WTC11 (cell line): ENCODE measurements around the gene ACR. TPM values are rescaled to one million over a fixed set of nuclear protein-coding genes. Genes with fewer than 3 reads are reported as not detected.

Source experiments
- ATAC-seq: fragments of 200-7000 bp; cut with Tn5 transposase; 2 replicates; pipeline ENCODE4 v1.10.0; 2021; ENCODE audit warnings: mild to moderate bottlenecking, moderate library complexity
- CTCF ChIA-PET: fragments of 300-600 bp; sonication (Branson Sonifier 250); formaldehyde crosslinking; loops from one replicate; lab custom pipeline; 2021; ENCODE audit warnings: antibody characterized with exemption; lab: Charles Lee
- POLR2A ChIA-PET: fragments of 350-600 bp; sonication (Branson Sonifier 250); formaldehyde crosslinking; loops from one replicate; lab custom pipeline; 2021; ENCODE audit warnings: antibody characterized with exemption; lab: Charles Lee
- DNase-seq: peaks from one replicate; pipeline ENCODE4 v3.0.0; 2021; ENCODE audit warnings: low spot score
- H3K27ac Mint-ChIP-seq: 2 replicates; pipeline ENCODE4 v1.8.0; 2021; ENCODE audit warnings: mixed read lengths
- H3K27me3 Mint-ChIP-seq: 2 replicates; pipeline ENCODE4 v1.8.0; 2021; ENCODE audit warnings: low read depth, mild to moderate bottlenecking, moderate library complexity, mixed read lengths
- H3K36me3 Mint-ChIP-seq: 2 replicates; pipeline ENCODE4 v1.8.0; 2021; ENCODE audit warnings: mixed read lengths
- H3K4me1 Mint-ChIP-seq: 2 replicates; pipeline ENCODE4 v1.8.0; 2022; ENCODE audit warnings: mixed read lengths
- H3K4me3 Mint-ChIP-seq: 2 replicates; pipeline ENCODE4 v1.8.0; 2021; ENCODE audit warnings: mild to moderate bottlenecking, moderate library complexity, mixed read lengths
- H3K9me3 Mint-ChIP-seq: 2 replicates; pipeline ENCODE4 v1.8.0; 2021; ENCODE audit warnings: mixed read lengths
- CBFB ChIP-seq: sonication (generic); formaldehyde crosslinking; IDR thresholded peaks from 2 replicates; pipeline ENCODE4 v1.8.1; 2022; ENCODE audit warnings: mild to moderate bottlenecking, low read depth, missing genetic modification reagents
- ZNF423 ChIP-seq: fragments of 250-450 bp; sonication (Bioruptor Pico); IDR thresholded peaks from 2 replicates; pipeline ENCODE4 v2.1.2; 2022; ENCODE audit warnings: mild to moderate bottlenecking, moderate library complexity
- total RNA-seq: library from RNA; stranded (reverse); gene quantifications from 3 replicates; pipeline ENCODE4 v1.2.3, GENCODE V29; 2021
- TF ChIP-seq, protein P1 (sequence below): sonication (generic); formaldehyde crosslinking; IDR thresholded peaks from 2 replicates; pipeline ENCODE4 v1.8.1; 2023; ENCODE audit warnings: mild to moderate bottlenecking, moderate library complexity, missing genetic modification reagents
- TF ChIP-seq, protein P2 (sequence below): fragments of 250-450 bp; sonication (Bioruptor Pico); IDR thresholded peaks from 2 replicates; pipeline ENCODE4 v1.8.0; 2021; ENCODE audit warnings: mild to moderate bottlenecking
- TF ChIP-seq, protein P3 (sequence below): fragments of 200-600 bp; IDR thresholded peaks from 2 replicates; pipeline ENCODE4 v1.8.0; 2022; ENCODE audit warnings: antibody characterized with exemption
- TF ChIP-seq, protein P4 (sequence below): sonication (generic); formaldehyde crosslinking; IDR thresholded peaks from 2 replicates; pipeline ENCODE4 v1.8.1; 2023; ENCODE audit warnings: mild to moderate bottlenecking, missing genetic modification reagents, moderate library complexity
- TF ChIP-seq, protein P5 (sequence below): sonication (generic); formaldehyde crosslinking; IDR thresholded peaks from 2 replicates; pipeline ENCODE4 v1.8.0; 2022; ENCODE audit warnings: mild to moderate bottlenecking, missing genetic modification reagents
- TF ChIP-seq, protein P6 (sequence below): fragments of 250-450 bp; sonication (Bioruptor Pico); IDR thresholded peaks from 2 replicates; pipeline ENCODE4 v1.9.0; 2021; ENCODE audit warnings: mild to moderate bottlenecking
- TF ChIP-seq, protein P7 (sequence below): fragments of 250-450 bp; sonication (Bioruptor Pico); IDR thresholded peaks from 2 replicates; pipeline ENCODE4 v1.9.0; 2021; ENCODE audit warnings: mild to moderate bottlenecking
- TF ChIP-seq, protein P8 (sequence below): sonication (generic); formaldehyde crosslinking; IDR thresholded peaks from 2 replicates; pipeline ENCODE4 v1.8.1; 2022; ENCODE audit warnings: mild to moderate bottlenecking, missing genetic modification reagents, moderate library complexity, borderline replicate concordance

Gene ACR
- total RNA-seq, 1 experiment from 2014 or later, result 0.46 TPM

DNA sequence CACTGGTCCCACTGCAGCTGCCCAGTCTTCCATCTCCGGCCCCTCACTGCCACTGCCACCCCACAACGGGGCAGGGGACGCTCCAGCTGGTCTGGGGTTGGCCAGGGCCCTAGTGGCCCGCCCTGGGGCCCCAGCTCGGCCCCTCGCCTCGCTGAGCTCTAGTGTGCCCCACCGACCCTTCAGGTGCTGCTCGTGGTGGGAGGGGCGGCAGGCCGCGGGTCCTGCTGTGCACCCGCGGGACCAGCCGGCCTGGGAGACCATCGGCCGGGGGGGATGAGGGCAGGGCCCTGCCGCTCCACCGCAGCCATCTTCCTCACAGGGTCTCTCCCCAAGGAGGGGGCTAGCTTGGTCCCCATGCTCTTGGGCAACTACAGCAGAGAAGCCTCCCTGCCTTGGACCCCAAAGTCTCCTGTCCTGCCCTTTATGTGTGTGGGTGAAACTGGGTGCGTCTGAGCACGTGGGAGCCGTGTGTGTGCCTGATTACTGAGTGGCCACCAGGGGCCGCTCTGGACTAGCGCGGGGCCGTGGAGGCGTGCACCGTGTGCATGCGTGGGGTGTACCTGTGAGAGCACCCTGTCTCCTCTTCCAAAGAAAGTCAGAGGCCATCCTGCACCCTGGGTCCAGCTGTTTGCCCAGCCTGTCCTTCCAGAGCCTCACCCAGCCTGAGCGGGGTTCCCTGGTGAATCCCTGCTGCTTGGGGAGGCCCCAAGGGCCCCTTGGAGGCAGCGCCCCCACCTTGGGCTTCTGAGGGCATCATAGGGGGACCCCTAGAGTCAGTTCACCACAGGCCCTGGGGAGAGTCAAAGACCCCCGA lies 6.0 kb upstream of the ACR start:
- ATAC-seq, result peak; percentile 74
- POLR2A ChIA-PET, result interaction anchor here (1.6 kb wide), 1 partner anchor 11 kb away, joined by 3 read pairs; no protein-coding TSS in a partner anchor
- H3K4me1 Mint-ChIP-seq, result peaks cover 3% of the 10 kb centered on the region; the same call in 1 of the 2 replicates
- peaks cover 61% of the 10 kb centered on the region for H3K27me3 Mint-ChIP-seq
- TF ChIP-seq, protein P1, sequence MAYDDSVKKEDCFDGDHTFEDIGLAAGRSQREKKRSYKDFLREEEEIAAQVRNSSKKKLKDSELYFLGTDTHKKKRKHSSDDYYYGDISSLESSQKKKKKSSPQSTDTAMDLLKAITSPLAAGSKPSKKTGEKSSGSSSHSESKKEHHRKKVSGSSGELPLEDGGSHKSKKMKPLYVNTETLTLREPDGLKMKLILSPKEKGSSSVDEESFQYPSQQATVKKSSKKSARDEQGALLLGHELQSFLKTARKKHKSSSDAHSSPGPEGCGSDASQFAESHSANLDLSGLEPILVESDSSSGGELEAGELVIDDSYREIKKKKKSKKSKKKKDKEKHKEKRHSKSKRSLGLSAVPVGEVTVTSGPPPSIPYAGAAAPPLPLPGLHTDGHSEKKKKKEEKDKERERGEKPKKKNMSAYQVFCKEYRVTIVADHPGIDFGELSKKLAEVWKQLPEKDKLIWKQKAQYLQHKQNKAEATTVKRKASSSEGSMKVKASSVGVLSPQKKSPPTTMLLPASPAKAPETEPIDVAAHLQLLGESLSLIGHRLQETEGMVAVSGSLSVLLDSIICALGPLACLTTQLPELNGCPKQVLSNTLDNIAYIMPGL, result no peak
- peak; percentile 42; the same call in 1 of the 2 replicates for TF ChIP-seq ZNF423 (CRISPR knock-in tag)
- TF ChIP-seq, protein P2, sequence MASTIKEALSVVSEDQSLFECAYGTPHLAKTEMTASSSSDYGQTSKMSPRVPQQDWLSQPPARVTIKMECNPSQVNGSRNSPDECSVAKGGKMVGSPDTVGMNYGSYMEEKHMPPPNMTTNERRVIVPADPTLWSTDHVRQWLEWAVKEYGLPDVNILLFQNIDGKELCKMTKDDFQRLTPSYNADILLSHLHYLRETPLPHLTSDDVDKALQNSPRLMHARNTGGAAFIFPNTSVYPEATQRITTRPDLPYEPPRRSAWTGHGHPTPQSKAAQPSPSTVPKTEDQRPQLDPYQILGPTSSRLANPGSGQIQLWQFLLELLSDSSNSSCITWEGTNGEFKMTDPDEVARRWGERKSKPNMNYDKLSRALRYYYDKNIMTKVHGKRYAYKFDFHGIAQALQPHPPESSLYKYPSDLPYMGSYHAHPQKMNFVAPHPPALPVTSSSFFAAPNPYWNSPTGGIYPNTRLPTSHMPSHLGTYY (CRISPR knock-in tag), result 0 out of 2 replicates have a peak, but pooled peaks have one; percentile 42
- TF ChIP-seq, protein P3, sequence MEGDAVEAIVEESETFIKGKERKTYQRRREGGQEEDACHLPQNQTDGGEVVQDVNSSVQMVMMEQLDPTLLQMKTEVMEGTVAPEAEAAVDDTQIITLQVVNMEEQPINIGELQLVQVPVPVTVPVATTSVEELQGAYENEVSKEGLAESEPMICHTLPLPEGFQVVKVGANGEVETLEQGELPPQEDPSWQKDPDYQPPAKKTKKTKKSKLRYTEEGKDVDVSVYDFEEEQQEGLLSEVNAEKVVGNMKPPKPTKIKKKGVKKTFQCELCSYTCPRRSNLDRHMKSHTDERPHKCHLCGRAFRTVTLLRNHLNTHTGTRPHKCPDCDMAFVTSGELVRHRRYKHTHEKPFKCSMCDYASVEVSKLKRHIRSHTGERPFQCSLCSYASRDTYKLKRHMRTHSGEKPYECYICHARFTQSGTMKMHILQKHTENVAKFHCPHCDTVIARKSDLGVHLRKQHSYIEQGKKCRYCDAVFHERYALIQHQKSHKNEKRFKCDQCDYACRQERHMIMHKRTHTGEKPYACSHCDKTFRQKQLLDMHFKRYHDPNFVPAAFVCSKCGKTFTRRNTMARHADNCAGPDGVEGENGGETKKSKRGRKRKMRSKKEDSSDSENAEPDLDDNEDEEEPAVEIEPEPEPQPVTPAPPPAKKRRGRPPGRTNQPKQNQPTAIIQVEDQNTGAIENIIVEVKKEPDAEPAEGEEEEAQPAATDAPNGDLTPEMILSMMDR, result peak; percentile 62
- TF ChIP-seq, protein P4, sequence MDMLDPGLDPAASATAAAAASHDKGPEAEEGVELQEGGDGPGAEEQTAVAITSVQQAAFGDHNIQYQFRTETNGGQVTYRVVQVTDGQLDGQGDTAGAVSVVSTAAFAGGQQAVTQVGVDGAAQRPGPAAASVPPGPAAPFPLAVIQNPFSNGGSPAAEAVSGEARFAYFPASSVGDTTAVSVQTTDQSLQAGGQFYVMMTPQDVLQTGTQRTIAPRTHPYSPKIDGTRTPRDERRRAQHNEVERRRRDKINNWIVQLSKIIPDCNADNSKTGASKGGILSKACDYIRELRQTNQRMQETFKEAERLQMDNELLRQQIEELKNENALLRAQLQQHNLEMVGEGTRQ (CRISPR knock-in tag), result peak; percentile 38
- TF ChIP-seq, protein P5, sequence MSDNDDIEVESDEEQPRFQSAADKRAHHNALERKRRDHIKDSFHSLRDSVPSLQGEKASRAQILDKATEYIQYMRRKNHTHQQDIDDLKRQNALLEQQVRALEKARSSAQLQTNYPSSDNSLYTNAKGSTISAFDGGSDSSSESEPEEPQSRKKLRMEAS (CRISPR knock-in tag), result peak; percentile 73
- H3K36me3 Mint-ChIP-seq, result no peaks in the 10 kb centered on the region
- no peak overlapping the region; the same call in 1 of the 2 replicates for H3K4me3 Mint-ChIP-seq
- peak; percentile 49 for DNase-seq
- no peaks in the 10 kb centered on the region for H3K9me3 Mint-ChIP-seq
- H3K27ac Mint-ChIP-seq, result no peak overlapping the region
- CTCF ChIA-PET, result interaction anchor here (0.7 to 6.0 kb wide), 8 partner anchors 9 to 169 kb away, joined by 3 to 35 read pairs (median 4); partner anchors contain the start of gene SYCE3

- H3K4me3 Mint-ChIP-seq, result no peak overlapping the region
- peaks cover 3% of the 10 kb centered on the region; the same call in 1 of the 2 replicates for H3K4me1 Mint-ChIP-seq
- H3K9me3 Mint-ChIP-seq, result no peaks in the 10 kb centered on the region
- no peak for DNase-seq
- no peaks in the 10 kb centered on the region for H3K36me3 Mint-ChIP-seq
- H3K27me3 Mint-ChIP-seq, result peaks cover 67% of the 10 kb centered on the region
- TF ChIP-seq, protein P6, sequence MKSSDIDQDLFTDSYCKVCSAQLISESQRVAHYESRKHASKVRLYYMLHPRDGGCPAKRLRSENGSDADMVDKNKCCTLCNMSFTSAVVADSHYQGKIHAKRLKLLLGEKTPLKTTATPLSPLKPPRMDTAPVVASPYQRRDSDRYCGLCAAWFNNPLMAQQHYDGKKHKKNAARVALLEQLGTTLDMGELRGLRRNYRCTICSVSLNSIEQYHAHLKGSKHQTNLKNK (CRISPR knock-in tag), result no peak
- TF ChIP-seq, protein P7, sequence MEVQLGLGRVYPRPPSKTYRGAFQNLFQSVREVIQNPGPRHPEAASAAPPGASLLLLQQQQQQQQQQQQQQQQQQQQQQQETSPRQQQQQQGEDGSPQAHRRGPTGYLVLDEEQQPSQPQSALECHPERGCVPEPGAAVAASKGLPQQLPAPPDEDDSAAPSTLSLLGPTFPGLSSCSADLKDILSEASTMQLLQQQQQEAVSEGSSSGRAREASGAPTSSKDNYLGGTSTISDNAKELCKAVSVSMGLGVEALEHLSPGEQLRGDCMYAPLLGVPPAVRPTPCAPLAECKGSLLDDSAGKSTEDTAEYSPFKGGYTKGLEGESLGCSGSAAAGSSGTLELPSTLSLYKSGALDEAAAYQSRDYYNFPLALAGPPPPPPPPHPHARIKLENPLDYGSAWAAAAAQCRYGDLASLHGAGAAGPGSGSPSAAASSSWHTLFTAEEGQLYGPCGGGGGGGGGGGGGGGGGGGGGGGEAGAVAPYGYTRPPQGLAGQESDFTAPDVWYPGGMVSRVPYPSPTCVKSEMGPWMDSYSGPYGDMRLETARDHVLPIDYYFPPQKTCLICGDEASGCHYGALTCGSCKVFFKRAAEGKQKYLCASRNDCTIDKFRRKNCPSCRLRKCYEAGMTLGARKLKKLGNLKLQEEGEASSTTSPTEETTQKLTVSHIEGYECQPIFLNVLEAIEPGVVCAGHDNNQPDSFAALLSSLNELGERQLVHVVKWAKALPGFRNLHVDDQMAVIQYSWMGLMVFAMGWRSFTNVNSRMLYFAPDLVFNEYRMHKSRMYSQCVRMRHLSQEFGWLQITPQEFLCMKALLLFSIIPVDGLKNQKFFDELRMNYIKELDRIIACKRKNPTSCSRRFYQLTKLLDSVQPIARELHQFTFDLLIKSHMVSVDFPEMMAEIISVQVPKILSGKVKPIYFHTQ (CRISPR knock-in tag), result no peak
- TF ChIP-seq CBFB (CRISPR knock-in tag), result no peak
- TF ChIP-seq, protein P8, sequence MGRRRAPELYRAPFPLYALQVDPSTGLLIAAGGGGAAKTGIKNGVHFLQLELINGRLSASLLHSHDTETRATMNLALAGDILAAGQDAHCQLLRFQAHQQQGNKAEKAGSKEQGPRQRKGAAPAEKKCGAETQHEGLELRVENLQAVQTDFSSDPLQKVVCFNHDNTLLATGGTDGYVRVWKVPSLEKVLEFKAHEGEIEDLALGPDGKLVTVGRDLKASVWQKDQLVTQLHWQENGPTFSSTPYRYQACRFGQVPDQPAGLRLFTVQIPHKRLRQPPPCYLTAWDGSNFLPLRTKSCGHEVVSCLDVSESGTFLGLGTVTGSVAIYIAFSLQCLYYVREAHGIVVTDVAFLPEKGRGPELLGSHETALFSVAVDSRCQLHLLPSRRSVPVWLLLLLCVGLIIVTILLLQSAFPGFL (CRISPR knock-in tag), result no peak
- TF ChIP-seq, all 79 proteins: peak for 0
- ChIA-PET CTCF (interaction anchor here (0.7 to 6.0 kb wide), 5 partner anchors 9 to 106 kb away, joined by 3 to 35 read pairs (median 3); no protein-coding TSS in a partner anchor), POLR2A (no interaction called here)
- H3K27ac Mint-ChIP-seq, result no peak overlapping the region
- ATAC-seq, result no peak
Measured at GRCh38 chr22:50732681-50733080, 5.3 kb upstream of the ACR start.
